ENCODE results near the gene NDEL1.

NDEL1 gene

GRCh38 chr17:8410883-8411238 lies 24.8 kb upstream of the NDEL1 start:
- TF ChIP-seq CTCF (IDR thresholded peaks at IDR 0.05; ENCODE audit: insufficient read depth, low read length, missing control alignments): no peak
- DNase-seq (ENCODE audit: low read depth, low spot score): no peak
- CTCF ChIA-PET: interaction anchor here (0.7 to 6.5 kb wide), 28 partner anchors 10 to 483 kb away, joined by 3 to 94 read pairs (median 6); partner anchors contain the start of gene NDEL1
- POLR2A ChIA-PET: interaction anchor here (1.0 kb wide), 1 partner anchor 25 kb away, joined by 5 read pairs; the partner anchor contains the start of gene NDEL1
- H3K4me3 ChIP-seq (ENCODE audit: low read depth, low read length): no peak overlapping the region

DNA sequence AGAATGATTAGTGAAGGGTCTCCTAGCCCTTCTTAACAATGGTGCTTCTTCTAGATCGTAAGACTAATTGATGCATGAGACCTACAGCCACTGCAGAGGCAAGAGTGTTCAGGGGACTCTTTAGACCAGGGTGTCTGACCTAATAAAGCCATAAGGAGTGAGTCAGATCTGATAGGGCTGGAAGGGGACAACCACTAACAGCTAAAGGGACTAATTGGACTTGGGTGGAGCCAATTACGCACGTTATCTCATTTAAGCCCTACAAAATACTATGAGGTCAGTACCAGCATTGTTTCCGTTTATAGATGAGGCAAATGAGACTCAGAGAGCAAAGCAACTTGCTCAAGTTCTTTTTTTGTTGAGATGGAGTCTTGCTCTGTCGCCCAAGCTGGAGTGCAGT lies 23.6 kb upstream of the NDEL1 start:
- no peak for TF ChIP-seq CTCF (IDR thresholded peaks at IDR 0.05; ENCODE audit: insufficient read depth, low read length, missing control alignments)
- ChIA-PET CTCF (interaction anchor here (0.6 to 6.5 kb wide), 10 partner anchors 9 to 482 kb away, joined by 3 to 94 read pairs (median 10); no protein-coding TSS in a partner anchor), POLR2A (no interaction called here)
- H3K4me3 ChIP-seq (ENCODE audit: low read depth, low read length): no peak overlapping the region
- DNase-seq (ENCODE audit: low read depth, low spot score): no peak

GRCh38 chr17:8413328-8413727 lies 22.4 kb upstream of the NDEL1 start:
- CTCF ChIA-PET: interaction anchor here (1.0 to 4.8 kb wide), 3 partner anchors 9 to 373 kb away, joined by 3 to 50 read pairs (median 3); no protein-coding TSS in a partner anchor
- no peak for DNase-seq (ENCODE audit: low read depth, low spot score)
- no peak overlapping the region for H3K4me3 ChIP-seq (ENCODE audit: low read depth, low read length)
- no peak for TF ChIP-seq CTCF (IDR thresholded peaks at IDR 0.05; ENCODE audit: insufficient read depth, low read length, missing control alignments)
- POLR2A ChIA-PET: no interaction called here

GRCh38 chr17:8413938-8414337 lies 21.7 kb upstream of the NDEL1 start:
- POLR2A ChIA-PET: no interaction called here
- no peak overlapping the region for H3K4me3 ChIP-seq (ENCODE audit: low read depth, low read length)
- DNase-seq (ENCODE audit: low read depth, low spot score): no peak
- CTCF ChIA-PET: interaction anchor here (1.0 to 4.8 kb wide), 3 partner anchors 9 to 372 kb away, joined by 3 to 50 read pairs (median 3); no protein-coding TSS in a partner anchor
- no peak for TF ChIP-seq CTCF (IDR thresholded peaks at IDR 0.05; ENCODE audit: insufficient read depth, low read length, missing control alignments)

GRCh38 chr17:8417806-8418205 lies 17.9 kb upstream of the NDEL1 start:
- ChIA-PET CTCF (interaction anchor here (1.2 to 1.3 kb wide), 2 partner anchors 8 to 36 kb away, joined by 4 to 6 read pairs; no protein-coding TSS in a partner anchor), POLR2A (no interaction called here)
- TF ChIP-seq CTCF (IDR thresholded peaks at IDR 0.05; ENCODE audit: insufficient read depth, low read length, missing control alignments): no peak
- no peak for DNase-seq (ENCODE audit: low read depth, low spot score)
- no peak overlapping the region for H3K4me3 ChIP-seq (ENCODE audit: low read depth, low read length)

GRCh38 chr17:8418471-8418870 lies 17.2 kb upstream of the NDEL1 start:
- CTCF ChIA-PET: interaction anchor here (1.2 to 2.4 kb wide), 3 partner anchors 9 to 368 kb away, joined by 4 to 7 read pairs (median 6); no protein-coding TSS in a partner anchor
- H3K4me3 ChIP-seq (ENCODE audit: low read depth, low read length): no peak overlapping the region
- no peak for DNase-seq (ENCODE audit: low read depth, low spot score)
- TF ChIP-seq CTCF (IDR thresholded peaks at IDR 0.05; ENCODE audit: insufficient read depth, low read length, missing control alignments): no peak
- POLR2A ChIA-PET: no interaction called here

Data from AG04449 (cell line).